Ammon's horn (tissue), 1 donor: ENCODE measurements around the gene MOGAT1.
"Not testable (repeated sequence)": the region's sequence is repeated elsewhere in the genome, so short reads cannot be mapped to it uniquely, and the experiment has no call there.

Experiments
- DNase-seq: peaks from one replicate; pipeline ENCODE4 v3.0.0-alpha.2; 2016; ENCODE audit warnings: low spot score

The MOGAT1 gene

GRCh38 chr2:222670191-222671038 is 1.0 kb upstream of the MOGAT1 start:
- no peak for DNase-seq

GRCh38 chr2:222672068-222672401 is 577 bp downstream of the MOGAT1 start:
- DNase-seq = no peak

- DNase-seq = no peak
Measured at GRCh38 chr2:222673273-222673672, 1.8 kb downstream of the MOGAT1 start.

GRCh38 chr2:222673883-222674282 is 2.4 kb downstream of the MOGAT1 start:
- DNase-seq = no peak

- DNase-seq = no peak
Measured at GRCh38 chr2:222677981-222678380, 6.5 kb downstream of the MOGAT1 start.

GRCh38 chr2:222683805-222684204 is 12.3 kb downstream of the MOGAT1 start:
- no peak for DNase-seq

GRCh38 chr2:222686086-222686750 is 14.8 kb downstream of the MOGAT1 start:
- DNase-seq = no peak

- no peak for DNase-seq
Measured at GRCh38 chr2:222688917-222689316, 17.5 kb downstream of the MOGAT1 start.

- DNase-seq = no peak
Measured at GRCh38 chr2:222689322-222689721, 17.9 kb downstream of the MOGAT1 start.

- DNase-seq = peak; percentile 78
Measured at GRCh38 chr2:222690564-222691200, 19.2 kb downstream of the MOGAT1 start.

GRCh38 chr2:222693413-222693812 is 22.0 kb downstream of the MOGAT1 start:
- DNase-seq = not testable (repeated sequence)

GRCh38 chr2:222693837-222694236 is 22.4 kb downstream of the MOGAT1 start:
- DNase-seq = no peak

- DNase-seq = no peak
Measured at GRCh38 chr2:222698276-222698675, 26.8 kb downstream of the MOGAT1 start.

- no peak for DNase-seq
Measured at GRCh38 chr2:222701233-222701632, 29.8 kb downstream of the MOGAT1 start.

- no peak for DNase-seq
Measured at GRCh38 chr2:222701721-222702131, 30.3 kb downstream of the MOGAT1 start.

GRCh38 chr2:222703091-222703490 is 31.6 kb downstream of the MOGAT1 start:
- no peak for DNase-seq

GRCh38 chr2:222703886-222704285 is 32.4 kb downstream of the MOGAT1 start:
- no peak for DNase-seq

GRCh38 chr2:222706616-222707015 is 35.2 kb downstream of the MOGAT1 start:
- no peak for DNase-seq

- DNase-seq = no peak
Measured at GRCh38 chr2:222707102-222707688, 35.7 kb downstream of the MOGAT1 start.

- no peak for DNase-seq
Measured at GRCh38 chr2:222707689-222708273, 36.3 kb downstream of the MOGAT1 start.

- DNase-seq = peak; percentile 86
Measured at GRCh38 chr2:222708274-222708710, 36.8 kb downstream of the MOGAT1 start.

GRCh38 chr2:222709191-222709891 is 37.9 kb downstream of the MOGAT1 start:
- peak; percentile 87 for DNase-seq
